BE2C (cell line): ENCODE measurements around the gene HOMEZ.

ENCODE experiments used
- DNase-seq: peaks from one replicate; pipeline ENCODE4 v3.0.0-alpha.2; 2020
- H3K27me3 ChIP-seq: fragments of 250-450 bp; sonication (Bioruptor Pico); 2 replicates; pipeline ENCODE4 v1.5.1; 2020; ENCODE audit warnings: mild to moderate bottlenecking
- H3K36me3 ChIP-seq: fragments of 250-450 bp; sonication (Bioruptor Pico); 2 replicates; pipeline ENCODE4 v1.5.1; 2020; ENCODE audit warnings: mild to moderate bottlenecking
- H3K4me1 ChIP-seq: fragments of 250-450 bp; sonication (Bioruptor Pico); 2 replicates; pipeline ENCODE4 v1.5.1; 2020
- H3K4me3 ChIP-seq: 2 replicates; pipeline ENCODE4 v1.5.1; 2011; ENCODE audit warnings: low read depth, low read length
- H3K9me3 ChIP-seq: fragments of 250-450 bp; sonication (Bioruptor Pico); 2 replicates; pipeline ENCODE4 v1.5.1; 2020
- CTCF ChIP-seq: IDR thresholded peaks from 2 replicates; pipeline ENCODE4 v1.5.1; 2012; ENCODE audit warnings: mild to moderate bottlenecking, low read depth, low read length

The HOMEZ gene

GRCh38 chr14:23319746-23320583 is 34.0 kb upstream of the HOMEZ start:
- Histone ChIP-seq H3K36me3 (peaks cover 25% of the 10 kb centered on the region), H3K4me3 (peak overlapping the region; percentile 55), H3K27me3 (no peaks in the 10 kb centered on the region), H3K9me3 (no peaks in the 10 kb centered on the region; the same call in 1 of the 2 replicates), H3K4me1 (peaks cover 3% of the 10 kb centered on the region; the same call in 1 of the 2 replicates)
- no peak for DNase-seq
- no peak for TF ChIP-seq CTCF

GRCh38 chr14:23316300-23316699 is 30.4 kb upstream of the HOMEZ start:
- Histone ChIP-seq H3K36me3 (no peaks in the 10 kb centered on the region; the same call in 1 of the 2 replicates), H3K27me3 (no peaks in the 10 kb centered on the region), H3K9me3 (no peaks in the 10 kb centered on the region), H3K4me1 (peaks cover 3% of the 10 kb centered on the region; the same call in 1 of the 2 replicates), H3K4me3 (no peak overlapping the region)
- no peak for DNase-seq
- no peak for TF ChIP-seq CTCF

GRCh38 chr14:23310546-23310945 is 24.6 kb upstream of the HOMEZ start:
- H3K9me3 ChIP-seq, result no peaks in the 10 kb centered on the region
- no peaks in the 10 kb centered on the region for H3K4me1 ChIP-seq
- no peak for TF ChIP-seq CTCF
- peaks cover 16% of the 10 kb centered on the region for H3K36me3 ChIP-seq
- H3K27me3 ChIP-seq, result no peaks in the 10 kb centered on the region
- no peak for DNase-seq
- H3K4me3 ChIP-seq, result no peak overlapping the region

- Histone ChIP-seq H3K4me3 (no peak overlapping the region), H3K27me3 (no peaks in the 10 kb centered on the region), H3K9me3 (no peaks in the 10 kb centered on the region), H3K4me1 (no peaks in the 10 kb centered on the region), H3K36me3 (peaks cover 16% of the 10 kb centered on the region)
- TF ChIP-seq CTCF, result no peak
- DNase-seq, result no peak
Observed at GRCh38 chr14:23308721-23309445, 23.0 kb upstream of the HOMEZ start.

GRCh38 chr14:23307687-23308644 is 22.0 kb upstream of the HOMEZ start:
- H3K4me1 ChIP-seq, result no peaks in the 10 kb centered on the region
- no peak for DNase-seq
- no peak for TF ChIP-seq CTCF
- peak overlapping the region; percentile 95 for H3K4me3 ChIP-seq
- H3K27me3 ChIP-seq, result no peaks in the 10 kb centered on the region
- H3K9me3 ChIP-seq, result no peaks in the 10 kb centered on the region
- H3K36me3 ChIP-seq, result peaks cover 16% of the 10 kb centered on the region
